ENCODE data around the gene DNM3. TPM values are rescaled to one million over a fixed set of nuclear protein-coding genes. Genes with fewer than 3 reads are reported as not detected.

DNM3 gene
- total and polyA plus RNA-seq, 9 of the 15 experiments (the other 6 are each of a cell fraction or from before 2014, with no cell fraction given) = 0.08 to 0.36 (median 0.22) TPM; not detected in 1

- TF ChIP-seq MYNN (IDR thresholded peaks at IDR 0.05) (no peak), MYNN (CRISPR knock-in tag; IDR thresholded peaks at IDR 0.05) (no peak), L3MBTL2 (IDR thresholded peaks at IDR 0.05) (no peak)
Measured at GRCh38 chr1:172239901-172240300, 398.6 kb downstream of the DNM3 start (continued).

GRCh38 chr1:172241540-172241939 is 400.2 kb downstream of the DNM3 start:
- Histone ChIP-seq H3K27ac (ENCODE audit: extremely low read depth, low read depth, low read length) (no peak overlapping the region), H3K36me3 (ENCODE audit: control insufficient read depth, insufficient read depth, low read length) (no peaks in the 10 kb centered on the region), H3K79me2 (ENCODE audit: control insufficient read depth, insufficient read depth, low read length) (no peaks in the 10 kb centered on the region), H2AFZ (ENCODE audit: low read depth, low read length) (no peak overlapping the region), H3K27me3 (ENCODE audit: control insufficient read depth in 2 of 2, insufficient read depth in 2 of 2, low read length in 2 of 2) (no peaks in the 10 kb centered on the region), H3K9ac (ENCODE audit: insufficient read depth in 1 of 2, low read depth in 2 of 2, low read length in 2 of 2) (no peak overlapping the region), H3K4me3 (no peak overlapping the region), H3K9me1 (ENCODE audit: control insufficient read depth, insufficient read depth, low read length) (no peaks in the 10 kb centered on the region), H3K9me3 (replicated peaks; ENCODE audit: control insufficient read depth, insufficient read depth, low read depth, low read length) (no peaks in the 10 kb centered on the region), H3K4me1 (replicated peaks in 1 of 2; ENCODE audit: control insufficient read depth in 2 of 2, insufficient read depth in 2 of 2, low read length in 2 of 2) (no peaks in the 10 kb centered on the region), H3K4me2 (ENCODE audit: insufficient read depth, low read length) (no peak overlapping the region), H4K20me1 (replicated peaks; ENCODE audit: control insufficient read depth, insufficient read depth, low read length) (no peaks in the 10 kb centered on the region)
- in situ Hi-C loops (cut with MboI) (no loop called here), intact Hi-C loops (cut with micrococcal nuclease) (no loop called here)
- ATAC-seq = no peak
- DNase-seq (ENCODE audit: extremely low read depth in 1 of 4, low spot score in 3 of 4) = no peak
- TF ChIP-seq ATF7 (IDR thresholded peaks at IDR 0.05) = no peak
- ChIA-PET CTCF (ENCODE audit: low intra/inter-chr PET ratio) (no interaction called here), POLR2A (interaction anchor here (0.5 kb wide), 1 partner anchor 476 kb away, joined by 3 read pairs; no protein-coding TSS in a partner anchor)
- no peak for FAIRE-seq
- WGBS (ENCODE audit: insufficient coverage, low coverage, missing lambda C conversion rate) = 4% methylated on average over 1 of the region's 1 CpG
- no TSS peak for BruUV-seq (replicated peaks)

- no peaks in the 10 kb centered on the region for H3K4me1 ChIP-seq (replicated peaks in 1 of 2; ENCODE audit: control insufficient read depth in 2 of 2, insufficient read depth in 2 of 2, low read length in 2 of 2)
- ATAC-seq (no peak), FAIRE-seq (no peak), DNase-seq (ENCODE audit: extremely low read depth in 1 of 4, low spot score in 3 of 4) (no peak)
- H3K9me3 ChIP-seq (replicated peaks; ENCODE audit: control insufficient read depth, insufficient read depth, low read depth, low read length) = no peaks in the 10 kb centered on the region
- H4K20me1 ChIP-seq (replicated peaks; ENCODE audit: control insufficient read depth, insufficient read depth, low read length) = no peaks in the 10 kb centered on the region
- no peak overlapping the region for H2AFZ ChIP-seq (ENCODE audit: low read depth, low read length)
- H3K4me2 ChIP-seq (ENCODE audit: insufficient read depth, low read length) = no peak overlapping the region
- BruUV-seq (replicated peaks) = no TSS peak
- H3K4me3 ChIP-seq = no peak overlapping the region
- H3K27ac ChIP-seq (ENCODE audit: extremely low read depth, low read depth, low read length) = no peak overlapping the region
- H3K9ac ChIP-seq (ENCODE audit: insufficient read depth in 1 of 2, low read depth in 2 of 2, low read length in 2 of 2) = no peak overlapping the region
- H3K36me3 ChIP-seq (ENCODE audit: control insufficient read depth, insufficient read depth, low read length) = no peaks in the 10 kb centered on the region
- in situ Hi-C loops (cut with MboI) (no loop called here), intact Hi-C loops (cut with micrococcal nuclease) (no loop called here)
- ChIA-PET CTCF (ENCODE audit: low intra/inter-chr PET ratio) (no interaction called here), POLR2A (no interaction called here)
- H3K9me1 ChIP-seq (ENCODE audit: control insufficient read depth, insufficient read depth, low read length) = no peaks in the 10 kb centered on the region
- WGBS (ENCODE audit: insufficient coverage, low coverage, missing lambda C conversion rate) = 0% methylated on average over 1 of the region's 1 CpG
- H3K79me2 ChIP-seq (ENCODE audit: control insufficient read depth, insufficient read depth, low read length) = no peaks in the 10 kb centered on the region
- no peaks in the 10 kb centered on the region for H3K27me3 ChIP-seq (ENCODE audit: control insufficient read depth in 2 of 2, insufficient read depth in 2 of 2, low read length in 2 of 2)
- TF ChIP-seq MAFK (IDR thresholded peaks at IDR 0.05; ENCODE audit: low read length) = no peak
- no peak for TF ChIP-seq TFAM (CRISPR knock-in tag; conservative IDR thresholded peaks at IDR 0.05)
- TF ChIP-seq PBX2 (CRISPR knock-in tag; IDR thresholded peaks at IDR 0.05; ENCODE audit: low read depth) = no peak
- no peak for TF ChIP-seq PBX2 (tag; conservative IDR thresholded peaks at IDR 0.05; ENCODE audit: low read depth)
- TF ChIP-seq ZNF79 (CRISPR knock-in tag; IDR thresholded peaks at IDR 0.05; ENCODE audit: low read depth) = no peak
- TF ChIP-seq ZNF280A (IDR thresholded peaks at IDR 0.05; ENCODE audit: low read depth, partially characterized antibody) = no peak
- TF ChIP-seq ZNF584 (CRISPR knock-in tag; IDR thresholded peaks at IDR 0.05; ENCODE audit: low read depth) = no peak
- no peak for TF ChIP-seq TEAD1 (CRISPR knock-in tag; IDR thresholded peaks at IDR 0.05)
- TF ChIP-seq GABPB1 (CRISPR knock-in tag; IDR thresholded peaks at IDR 0.05) = no peak
Measured at GRCh38 chr1:172244865-172245264, 403.6 kb downstream of the DNM3 start.
